GM18519 (cell line): Measurements from ENCODE around the gene CEMP1.
"Not testable (repeated sequence)": the region's sequence is repeated elsewhere in the genome, so short reads cannot be mapped to it uniquely, and the experiment has no call there.

ENCODE experiments used
- ATAC-seq: cut with Tn5 transposase; IDR thresholded peaks from one replicate; pipeline ENCODE4 v1.9.1; 2021; ENCODE audit warnings: mild to moderate bottlenecking, moderate library complexity; ENCODE audit not compliant: unreplicated experiment, low FRiP score

The CEMP1 gene

DNA sequence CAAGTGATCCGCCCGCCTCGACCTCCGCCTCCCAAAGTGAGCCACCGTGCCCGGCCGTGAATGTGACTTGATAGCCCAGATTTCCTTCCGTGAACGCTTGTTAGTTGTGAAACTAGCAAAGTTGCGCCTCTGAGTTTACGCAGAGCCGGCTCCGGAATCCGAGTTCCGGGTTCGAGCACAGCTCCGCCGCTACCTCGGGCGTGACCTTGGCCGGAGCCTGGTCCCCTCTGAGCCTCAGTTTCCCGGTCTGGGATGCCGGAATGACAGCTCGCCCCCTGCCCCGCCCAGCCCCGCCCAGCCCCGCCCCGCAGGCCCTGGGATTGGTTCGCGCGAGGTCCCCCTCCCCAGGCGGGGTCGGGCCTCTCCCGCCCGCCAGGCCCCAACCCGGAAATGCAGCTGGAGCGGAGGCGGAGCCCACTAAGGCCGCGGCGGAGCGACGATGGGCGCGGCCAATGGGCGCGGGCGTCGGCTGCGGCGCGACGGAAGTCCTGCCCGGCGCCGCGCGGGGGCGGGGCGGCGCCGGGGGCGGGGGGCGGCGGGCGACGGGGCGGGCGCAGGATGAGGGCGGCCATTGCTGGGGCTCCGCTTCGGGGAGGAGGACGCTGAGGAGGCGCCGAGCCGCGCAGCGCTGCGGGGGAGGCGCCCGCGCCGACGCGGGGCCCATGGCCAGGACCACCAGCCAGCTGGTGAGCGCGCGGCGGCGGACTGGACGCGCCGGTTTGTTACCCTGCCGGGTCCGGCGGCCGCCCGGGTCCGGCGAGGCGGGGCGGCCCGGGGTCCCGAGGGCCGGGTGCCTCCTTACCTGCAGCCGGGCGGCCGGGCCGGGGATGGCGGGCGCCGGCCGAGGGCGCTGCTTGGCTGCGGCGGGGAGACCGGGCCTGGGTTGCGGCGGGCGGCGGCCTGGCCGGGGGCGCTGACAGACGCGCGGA is 6.5 kb upstream of the CEMP1 start, which contains the start of gene PDPK1:
PDPK1 (plus strand) TSS at position 571 of the 929 bp plus-strand sequence; CDS start at position 663, 92 bp downstream.
- ATAC-seq = peak; percentile 67

GRCh38 chr16:2535625-2536013 is 4.4 kb upstream of the CEMP1 start:
- ATAC-seq = no peak

DNA sequence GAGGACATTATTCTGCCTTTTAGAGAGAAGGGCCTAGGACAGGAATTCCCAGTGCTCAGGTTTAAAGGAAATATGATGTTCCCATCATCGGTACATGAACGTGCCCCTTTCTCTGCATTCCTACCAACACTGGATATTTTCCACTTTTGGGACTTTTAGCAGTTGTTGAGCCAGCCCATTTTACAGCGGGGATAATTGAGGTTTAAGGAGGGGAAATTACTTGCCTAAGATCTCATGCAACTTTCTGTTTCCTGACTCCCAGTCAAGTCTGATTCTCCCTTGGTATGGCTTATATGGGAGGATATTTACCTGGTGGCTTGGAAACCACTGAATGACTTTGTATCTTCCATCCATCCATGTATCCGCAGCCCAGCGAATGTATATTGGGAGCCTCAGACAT is 3.1 kb upstream of the CEMP1 start:
- ATAC-seq = not testable (repeated sequence)

- no peak for ATAC-seq
Measured at GRCh38 chr16:2533912-2534311, 2.7 kb upstream of the CEMP1 start.

DNA sequence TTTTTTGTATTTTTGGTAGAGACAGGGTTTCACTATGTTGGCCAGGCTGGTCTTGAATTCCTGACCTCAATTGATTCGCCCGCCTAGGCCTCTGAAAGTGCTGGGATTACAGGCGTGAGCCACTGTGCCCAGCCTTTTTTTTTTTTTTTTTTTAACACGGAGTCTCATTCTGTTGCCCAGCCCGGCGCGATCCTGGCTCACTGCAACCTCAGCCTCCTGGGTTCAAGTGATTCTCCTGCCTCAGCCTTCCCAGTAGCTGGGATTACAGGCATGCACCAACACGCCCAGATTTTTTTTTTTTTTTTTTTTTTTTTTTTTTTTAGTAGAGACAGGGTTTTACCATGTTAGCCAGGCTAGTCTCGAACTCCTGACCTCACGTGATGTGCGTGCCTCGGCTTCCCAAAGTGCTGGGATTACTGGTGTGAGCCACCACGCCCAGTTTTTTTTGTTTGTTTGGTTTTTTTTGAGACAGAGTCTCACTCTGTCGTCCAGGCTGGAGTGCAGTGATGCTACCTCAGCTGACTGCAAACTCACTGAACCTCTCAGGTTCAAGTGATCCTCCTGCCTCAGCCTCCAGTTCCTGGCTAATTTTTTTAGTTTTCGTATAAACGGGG is 2.0 kb upstream of the CEMP1 start:
- not testable (repeated sequence) for ATAC-seq

DNA sequence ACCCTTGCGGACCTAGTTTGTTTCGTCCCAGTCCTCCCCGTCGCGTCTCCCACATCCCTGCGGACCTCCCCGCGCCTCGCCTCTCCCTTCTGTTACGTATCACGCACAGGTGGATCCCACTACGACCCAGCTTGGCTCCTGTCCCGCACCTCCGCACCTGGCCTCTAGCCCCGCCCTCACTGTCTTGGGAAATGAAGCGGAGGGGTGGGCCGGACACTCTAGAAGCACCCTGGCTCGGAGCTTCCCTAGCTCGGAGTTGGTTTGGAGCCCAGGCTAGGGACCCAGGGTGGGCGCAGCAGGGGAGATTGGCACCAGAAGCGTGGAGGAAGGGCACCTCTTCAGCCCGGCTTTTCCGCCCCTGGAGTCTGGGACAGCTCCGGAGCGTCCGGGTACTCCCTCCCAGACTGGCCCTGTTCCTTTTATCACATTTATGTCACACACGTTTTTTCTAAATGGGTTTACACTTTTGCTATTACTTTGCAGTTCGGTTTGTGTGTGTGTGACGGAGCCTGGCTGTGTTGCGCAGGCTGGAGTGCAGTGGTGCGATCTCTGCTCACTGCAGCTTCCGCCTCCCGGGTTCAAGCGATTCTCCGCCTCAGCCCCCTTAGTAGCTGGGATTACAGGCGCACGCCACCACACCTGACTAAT is 1.4 kb upstream of the CEMP1 start:
- no peak for ATAC-seq

- peak; percentile 62 for ATAC-seq
Measured at GRCh38 chr16:2531696-2532493, 687 bp upstream of the CEMP1 start.

- ATAC-seq = no peak
Measured at GRCh38 chr16:2530629-2531318, 434 bp downstream of the CEMP1 start.

DNA sequence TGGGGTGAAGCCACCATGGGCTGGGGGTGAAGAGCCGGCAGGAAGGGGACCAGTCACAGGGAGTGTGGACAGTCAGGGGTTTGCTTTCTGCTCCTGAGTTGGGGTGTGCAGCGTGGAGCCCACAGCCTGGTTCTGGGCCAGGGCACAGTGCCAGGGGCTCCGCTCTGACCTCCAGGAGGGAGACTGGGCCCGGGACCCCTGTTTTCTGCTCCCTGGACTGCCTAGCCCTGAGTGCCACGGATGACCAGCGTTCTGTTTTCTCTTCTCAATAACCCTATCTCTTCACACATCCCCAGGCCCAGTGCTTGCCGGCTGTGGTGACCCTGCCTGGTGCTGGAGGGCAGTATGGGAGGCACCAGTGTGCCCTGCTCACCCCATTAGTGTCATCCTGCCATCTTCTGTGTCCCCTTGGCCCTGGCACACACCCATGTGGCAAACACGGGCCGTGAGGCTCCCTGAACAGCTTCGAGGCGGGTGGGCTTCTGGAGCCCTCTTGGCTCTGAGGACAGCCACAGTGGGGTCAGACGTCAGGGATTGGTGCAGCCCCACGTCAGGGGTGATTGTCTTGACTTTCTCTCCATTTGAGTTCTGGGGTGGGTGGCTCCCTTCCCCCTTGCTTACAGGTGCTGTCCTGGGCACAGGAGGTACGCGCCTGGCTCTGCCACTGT is 1.1 kb downstream of the CEMP1 start:
- no peak for ATAC-seq

DNA sequence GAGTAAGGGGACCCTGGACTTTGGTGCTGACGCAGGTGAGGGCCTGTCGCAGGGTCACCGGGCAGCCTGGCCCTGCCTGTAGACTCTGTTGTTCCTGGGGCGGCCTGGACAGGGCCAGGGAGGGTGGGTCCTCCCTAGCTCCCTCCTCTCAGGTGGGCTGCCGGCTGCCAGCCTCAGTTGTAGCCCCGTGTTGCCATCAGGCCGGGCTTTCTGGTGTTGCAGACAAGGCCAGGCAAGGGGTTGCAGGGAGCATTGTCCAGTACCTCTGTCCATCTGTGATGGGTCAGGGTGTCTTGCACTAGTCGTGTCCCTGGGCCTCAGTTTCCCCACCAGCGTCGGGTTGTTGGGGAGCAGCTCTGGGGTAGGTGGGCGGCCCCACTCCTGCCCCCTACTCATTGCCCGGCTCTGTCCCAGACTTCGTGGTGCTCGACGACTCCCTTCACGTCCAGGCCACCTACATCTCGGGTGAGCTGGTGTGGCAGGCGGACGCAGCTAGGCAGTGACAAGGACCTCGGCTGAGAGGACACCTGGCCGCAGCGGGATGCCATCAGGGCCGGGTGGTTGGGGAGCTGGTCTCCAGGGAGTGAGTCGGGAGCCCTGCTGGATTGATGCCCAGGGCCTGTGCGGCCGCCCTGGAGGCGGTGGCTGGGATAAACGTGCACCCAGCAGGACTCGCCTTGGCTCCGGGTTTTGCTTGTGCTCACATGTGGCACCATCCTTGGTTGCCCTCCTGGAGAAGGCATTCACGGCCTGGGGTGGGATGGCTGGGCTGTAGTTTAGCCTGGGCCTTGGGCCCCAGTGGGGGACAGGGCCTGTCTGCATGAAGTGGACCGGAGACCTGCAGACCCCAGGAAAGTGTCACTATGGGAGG is 1.9 kb downstream of the CEMP1 start:
- no peak for ATAC-seq

DNA sequence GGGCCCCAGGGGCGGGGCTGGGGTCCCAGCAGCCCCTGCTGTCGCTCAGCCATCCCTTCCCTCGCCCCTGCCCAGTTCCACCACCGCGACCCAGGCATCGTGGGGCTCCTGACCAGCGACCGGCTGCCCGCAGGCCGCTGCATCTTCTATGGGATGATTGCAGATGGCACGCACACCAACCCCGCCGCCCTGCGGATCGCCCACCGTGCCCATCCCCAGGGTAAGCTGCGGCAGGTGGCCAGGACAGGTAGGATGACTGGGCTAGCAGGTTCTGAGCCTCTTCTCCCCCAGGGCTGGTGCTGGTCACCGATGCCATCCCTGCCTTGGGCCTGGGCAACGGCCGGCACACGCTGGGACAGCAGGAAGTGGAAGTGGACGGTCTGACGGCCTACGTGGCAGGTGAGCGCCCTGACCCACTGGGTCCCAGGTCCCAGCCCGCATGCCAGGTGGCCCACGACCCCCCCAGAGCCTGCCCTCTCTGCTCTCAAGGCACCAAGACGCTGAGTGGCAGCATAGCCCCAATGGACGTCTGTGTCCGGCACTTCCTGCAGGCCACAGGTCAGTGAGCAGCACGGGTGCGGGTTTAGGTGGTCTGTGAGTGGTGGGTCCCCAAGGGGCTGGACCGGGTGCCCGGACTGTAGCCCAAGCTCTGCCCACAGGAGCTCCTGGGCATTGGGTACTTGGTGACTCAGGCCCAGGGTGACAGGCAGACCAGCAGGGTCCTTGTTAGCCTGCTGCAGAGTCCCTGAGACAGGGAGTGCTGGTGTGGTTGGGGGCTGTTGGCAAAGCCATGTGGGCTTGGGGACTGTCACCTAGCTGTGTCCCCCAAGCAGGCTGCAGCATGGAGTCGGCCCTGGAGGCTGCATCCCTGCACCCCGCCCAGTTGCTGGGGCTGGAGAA is 2.8 kb downstream of the CEMP1 start:
- ATAC-seq = no peak

DNA sequence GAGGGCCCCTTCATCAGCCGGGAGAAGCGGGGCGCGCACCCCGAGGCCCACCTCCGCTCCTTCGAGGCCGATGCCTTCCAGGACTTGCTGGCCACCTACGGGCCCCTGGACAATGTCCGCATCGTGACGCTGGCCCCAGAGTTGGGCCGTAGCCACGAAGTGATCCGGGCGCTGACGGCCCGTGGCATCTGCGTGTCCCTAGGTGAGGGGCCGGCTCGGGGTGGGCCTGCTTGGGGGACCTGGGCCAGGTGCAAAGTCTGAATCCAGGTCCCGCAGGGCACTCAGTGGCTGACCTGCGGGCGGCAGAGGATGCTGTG is 3.5 kb downstream of the CEMP1 start:
- no peak for ATAC-seq

DNA sequence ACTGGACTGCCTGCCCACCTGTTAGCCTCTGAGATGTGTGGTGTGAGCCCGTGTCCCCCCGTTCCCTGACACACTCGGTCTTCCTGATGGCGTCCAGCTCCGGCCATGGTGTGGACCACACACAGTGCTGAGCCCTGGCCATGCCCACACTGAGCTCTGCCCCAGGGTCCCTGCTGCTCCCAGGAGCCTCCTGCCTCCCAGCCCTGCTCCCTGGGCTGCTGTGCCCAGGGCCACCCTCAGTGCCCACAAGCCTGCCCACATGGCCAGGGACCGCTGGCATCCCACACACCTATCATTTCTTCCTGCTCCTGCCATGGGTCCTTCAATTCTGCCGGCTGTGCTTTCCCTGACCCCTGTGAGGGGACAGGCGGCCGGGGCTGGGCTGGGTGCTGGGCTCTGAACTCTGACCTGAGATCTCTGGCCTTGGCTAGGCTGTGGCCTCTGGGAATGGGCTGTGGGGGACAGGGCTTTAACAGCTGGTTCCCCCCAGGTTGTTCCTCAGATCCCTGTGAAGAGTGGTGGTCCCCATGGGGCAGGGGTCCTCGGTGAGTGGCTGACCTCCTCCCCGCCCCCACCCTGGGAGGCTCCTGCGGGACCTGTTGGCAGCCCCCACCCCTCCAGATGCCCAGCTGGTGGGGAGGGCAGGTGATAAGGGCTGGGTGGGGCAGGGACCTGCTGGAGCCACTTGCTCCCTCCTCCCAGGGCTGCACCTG is 4.0 kb downstream of the CEMP1 start:
- ATAC-seq = no peak

GRCh38 chr16:2526135-2526534 is 5.1 kb downstream of the CEMP1 start:
- no peak for ATAC-seq

GRCh38 chr16:2524339-2524938 is 6.8 kb downstream of the CEMP1 start:
- no peak for ATAC-seq

DNA sequence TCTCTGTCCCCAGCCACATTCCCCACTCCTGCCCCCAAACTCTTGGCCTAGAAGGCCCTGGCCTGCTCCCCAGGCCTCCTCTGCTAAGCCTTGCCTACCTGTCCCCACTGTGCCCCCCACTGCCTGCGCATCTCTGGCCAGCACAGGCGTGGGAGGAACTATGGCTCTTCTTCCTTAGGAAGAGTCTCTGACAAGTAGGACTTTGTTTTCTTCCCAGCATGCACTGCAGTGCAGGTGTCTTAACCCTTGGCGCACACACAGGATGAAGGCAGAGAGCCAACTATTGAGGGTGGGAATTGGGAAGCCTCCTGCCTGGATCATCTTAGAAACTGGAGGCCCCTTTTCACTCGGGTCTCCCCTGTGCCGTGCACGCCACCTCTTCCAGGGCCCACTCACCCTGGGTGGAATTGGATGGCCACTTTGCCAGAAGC is 7.4 kb downstream of the CEMP1 start:
- ATAC-seq = no peak
